Measurements from ENCODE around the gene WDR13.

The WDR13 gene

DNA sequence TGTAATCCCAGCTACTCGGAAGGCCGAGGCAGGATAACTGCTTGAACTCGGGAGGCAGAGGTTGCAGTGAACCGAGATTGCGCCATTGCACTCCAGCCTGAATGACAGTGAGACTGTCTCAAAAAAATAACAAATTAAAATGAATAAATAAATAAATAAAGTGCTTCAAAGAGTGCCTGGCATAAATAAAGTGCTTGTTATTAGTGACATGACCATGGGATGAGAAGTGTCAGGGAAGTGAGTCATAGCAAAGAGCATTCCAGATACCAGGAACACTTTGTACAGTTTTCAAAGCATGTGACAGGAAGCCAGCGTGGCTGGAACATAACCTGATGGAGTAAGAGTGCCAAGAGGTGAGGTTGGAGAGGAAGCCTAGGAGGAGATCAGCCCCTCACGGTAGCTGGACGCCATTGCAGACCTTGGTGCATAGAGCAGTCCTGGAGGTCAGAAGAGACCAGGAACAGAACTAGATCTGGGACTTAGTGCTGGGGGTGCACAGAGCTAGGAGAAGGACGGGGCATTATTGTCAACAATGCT is 6.0 kb upstream of the WDR13 start:
- WGBS, 2 experiments: 86 to 89% methylated on average over 9 of the region's 9 CpGs
- no peaks in the 10 kb centered on the region for H3K9me3 ChIP-seq (ENCODE audit: control insufficient read depth, low read length)
- H3K36me3 ChIP-seq (ENCODE audit: control insufficient read depth, insufficient read depth, low read length): no peaks in the 10 kb centered on the region
- H3K4me1 ChIP-seq (ENCODE audit: control insufficient read depth, insufficient read depth, low read length): no peaks in the 10 kb centered on the region
- H3K4me3 ChIP-seq (ENCODE audit: insufficient read depth, low read depth, low read length): no peak overlapping the region
- no peaks in the 10 kb centered on the region for H3K27me3 ChIP-seq (ENCODE audit: control insufficient read depth, insufficient read depth, low read length, poor library complexity, severe bottlenecking)
- no peak overlapping the region for H3K27ac ChIP-seq (ENCODE audit: insufficient read depth, low read depth, low read length, poor library complexity, severe bottlenecking)

DNA sequence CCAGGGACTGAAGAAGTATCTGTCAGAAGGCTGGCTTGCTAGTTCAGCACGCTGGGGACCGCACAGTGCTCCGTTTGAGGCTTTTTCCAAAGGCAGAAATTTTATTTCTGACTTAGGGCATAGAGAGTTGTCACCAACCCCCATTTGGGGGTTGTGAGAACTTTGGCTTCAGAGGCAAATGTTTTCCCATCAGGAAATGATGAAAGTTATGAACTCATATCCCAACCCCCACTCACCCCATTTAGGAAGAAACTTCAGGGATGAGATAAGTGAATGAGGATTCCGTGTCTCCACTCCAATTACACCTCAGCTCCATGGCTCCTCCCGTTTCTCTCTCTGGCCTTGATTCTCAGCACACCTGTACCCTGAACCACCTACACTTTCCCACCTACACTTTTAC is 4.3 kb upstream of the WDR13 start:
- Histone ChIP-seq H3K27ac (ENCODE audit: insufficient read depth, low read depth, low read length, poor library complexity, severe bottlenecking) (no peak overlapping the region), H3K9me3 (ENCODE audit: control insufficient read depth, low read length) (no peaks in the 10 kb centered on the region), H3K36me3 (ENCODE audit: control insufficient read depth, insufficient read depth, low read length) (no peaks in the 10 kb centered on the region), H3K4me3 (ENCODE audit: insufficient read depth, low read depth, low read length) (no peak overlapping the region), H3K27me3 (ENCODE audit: control insufficient read depth, insufficient read depth, low read length, poor library complexity, severe bottlenecking) (no peaks in the 10 kb centered on the region), H3K4me1 (ENCODE audit: control insufficient read depth, insufficient read depth, low read length) (no peaks in the 10 kb centered on the region)
- 98 to 100% methylated on average over 4 to 5 of the region's 5 CpGs for WGBS, 2 experiments

DNA sequence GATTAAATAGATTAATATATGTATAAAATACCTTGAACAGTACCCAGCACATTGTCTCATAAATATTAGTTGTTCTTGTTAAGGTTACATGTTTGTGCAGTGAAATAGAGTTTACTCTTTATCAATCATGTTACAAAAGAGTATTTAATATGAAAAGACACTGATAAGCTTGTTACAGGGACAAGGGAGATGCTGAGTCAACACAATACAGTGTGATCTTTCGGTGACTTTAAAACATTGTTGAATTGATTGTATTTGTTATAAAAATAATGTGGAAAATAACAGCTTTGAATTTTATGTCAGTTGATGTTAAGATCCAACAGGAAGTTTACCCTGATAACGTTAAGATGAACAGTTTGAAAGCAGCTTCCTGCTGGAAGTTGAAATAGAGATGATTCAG is 1.4 kb upstream of the WDR13 start:
- H3K27ac ChIP-seq (ENCODE audit: insufficient read depth, low read depth, low read length, poor library complexity, severe bottlenecking): no peak overlapping the region
- H3K4me1 ChIP-seq (ENCODE audit: control insufficient read depth, insufficient read depth, low read length): no peaks in the 10 kb centered on the region
- no peak overlapping the region for H3K4me3 ChIP-seq (ENCODE audit: insufficient read depth, low read depth, low read length)
- WGBS, 2 experiments: 94 to 98% methylated on average over 2 of the region's 2 CpGs
- H3K36me3 ChIP-seq (ENCODE audit: control insufficient read depth, insufficient read depth, low read length): peaks cover 6% of the 10 kb centered on the region
- H3K27me3 ChIP-seq (ENCODE audit: control insufficient read depth, insufficient read depth, low read length, poor library complexity, severe bottlenecking): no peaks in the 10 kb centered on the region
- H3K9me3 ChIP-seq (ENCODE audit: control insufficient read depth, low read length): no peaks in the 10 kb centered on the region

DNA sequence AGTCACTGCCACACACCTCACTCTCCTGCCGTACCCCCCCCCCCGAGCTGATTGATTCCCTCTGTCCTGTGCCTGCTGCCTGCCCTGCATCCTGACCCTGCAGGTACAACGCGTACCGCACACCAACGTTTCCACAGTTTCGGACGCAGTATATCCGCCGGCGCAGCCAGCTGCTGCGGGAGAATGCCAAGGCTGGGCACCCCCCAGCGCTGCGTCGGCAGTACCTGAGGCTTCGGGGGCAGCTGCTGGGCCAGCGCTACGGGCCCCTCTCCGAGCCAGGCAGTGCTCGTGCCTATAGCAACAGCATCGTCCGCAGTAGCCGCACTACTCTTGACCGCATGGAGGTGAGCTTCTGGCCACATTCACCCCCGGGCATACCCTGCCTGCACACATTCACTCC is 1.3 kb downstream of the WDR13 start:
- H3K4me1 ChIP-seq (ENCODE audit: control insufficient read depth, insufficient read depth, low read length): no peaks in the 10 kb centered on the region
- 93 to 96% methylated on average over 24 to 25 of the region's 25 CpGs for WGBS, 2 experiments
- no peak overlapping the region for H3K4me3 ChIP-seq (ENCODE audit: insufficient read depth, low read depth, low read length)
- H3K9me3 ChIP-seq (ENCODE audit: control insufficient read depth, low read length): no peaks in the 10 kb centered on the region
- peaks cover 6% of the 10 kb centered on the region for H3K36me3 ChIP-seq (ENCODE audit: control insufficient read depth, insufficient read depth, low read length)
- no peaks in the 10 kb centered on the region for H3K27me3 ChIP-seq (ENCODE audit: control insufficient read depth, insufficient read depth, low read length, poor library complexity, severe bottlenecking)
- no peak overlapping the region for H3K27ac ChIP-seq (ENCODE audit: insufficient read depth, low read depth, low read length, poor library complexity, severe bottlenecking)

DNA sequence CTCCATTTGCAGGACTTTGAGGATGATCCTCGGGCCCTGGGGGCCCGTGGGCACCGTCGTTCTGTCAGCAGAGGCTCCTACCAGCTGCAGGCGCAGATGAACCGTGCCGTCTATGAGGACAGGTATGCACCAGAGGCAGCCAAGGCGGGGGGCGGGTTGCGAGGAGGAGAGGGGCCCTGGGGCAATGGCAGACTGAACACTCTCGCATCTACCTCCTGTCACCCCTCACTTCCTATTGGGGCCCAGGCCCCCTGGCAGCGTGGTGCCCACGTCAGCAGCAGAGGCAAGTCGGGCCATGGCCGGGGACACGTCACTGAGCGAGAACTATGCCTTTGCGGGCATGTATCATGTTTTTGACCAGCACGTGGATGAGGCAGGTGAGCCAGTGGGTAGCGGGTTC is 2.0 kb downstream of the WDR13 start:
- Histone ChIP-seq H3K27me3 (ENCODE audit: control insufficient read depth, insufficient read depth, low read length, poor library complexity, severe bottlenecking) (no peaks in the 10 kb centered on the region), H3K9me3 (ENCODE audit: control insufficient read depth, low read length) (no peaks in the 10 kb centered on the region), H3K27ac (ENCODE audit: insufficient read depth, low read depth, low read length, poor library complexity, severe bottlenecking) (no peak overlapping the region), H3K36me3 (ENCODE audit: control insufficient read depth, insufficient read depth, low read length) (peaks cover 6% of the 10 kb centered on the region), H3K4me1 (ENCODE audit: control insufficient read depth, insufficient read depth, low read length) (no peaks in the 10 kb centered on the region), H3K4me3 (ENCODE audit: insufficient read depth, low read depth, low read length) (no peak overlapping the region)
- 95 to 97% methylated on average over 20 of the region's 20 CpGs for WGBS, 2 experiments

DNA sequence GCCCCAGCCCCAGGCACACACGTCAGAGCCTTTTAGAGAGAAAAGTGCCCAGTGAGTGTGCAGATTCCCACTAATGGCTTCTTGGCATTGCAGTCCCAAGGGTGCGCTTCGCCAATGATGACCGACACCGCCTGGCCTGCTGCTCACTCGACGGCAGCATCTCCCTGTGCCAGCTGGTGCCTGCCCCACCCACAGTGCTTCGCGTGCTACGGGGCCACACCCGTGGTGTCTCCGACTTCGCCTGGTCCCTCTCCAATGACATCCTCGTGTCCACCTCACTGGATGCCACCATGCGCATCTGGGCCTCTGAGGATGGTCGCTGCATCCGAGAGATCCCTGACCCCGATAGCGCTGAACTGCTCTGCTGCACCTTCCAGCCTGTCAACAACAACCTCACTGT is 2.9 kb downstream of the WDR13 start:
- Histone ChIP-seq H3K36me3 (ENCODE audit: control insufficient read depth, insufficient read depth, low read length) (peaks cover 12% of the 10 kb centered on the region), H3K27me3 (ENCODE audit: control insufficient read depth, insufficient read depth, low read length, poor library complexity, severe bottlenecking) (no peaks in the 10 kb centered on the region), H3K4me1 (ENCODE audit: control insufficient read depth, insufficient read depth, low read length) (no peaks in the 10 kb centered on the region), H3K9me3 (ENCODE audit: control insufficient read depth, low read length) (no peaks in the 10 kb centered on the region), H3K27ac (ENCODE audit: insufficient read depth, low read depth, low read length, poor library complexity, severe bottlenecking) (no peak overlapping the region), H3K4me3 (ENCODE audit: insufficient read depth, low read depth, low read length) (no peak overlapping the region)
- WGBS, 2 experiments: 94 to 96% methylated on average over 19 of the region's 19 CpGs

DNA sequence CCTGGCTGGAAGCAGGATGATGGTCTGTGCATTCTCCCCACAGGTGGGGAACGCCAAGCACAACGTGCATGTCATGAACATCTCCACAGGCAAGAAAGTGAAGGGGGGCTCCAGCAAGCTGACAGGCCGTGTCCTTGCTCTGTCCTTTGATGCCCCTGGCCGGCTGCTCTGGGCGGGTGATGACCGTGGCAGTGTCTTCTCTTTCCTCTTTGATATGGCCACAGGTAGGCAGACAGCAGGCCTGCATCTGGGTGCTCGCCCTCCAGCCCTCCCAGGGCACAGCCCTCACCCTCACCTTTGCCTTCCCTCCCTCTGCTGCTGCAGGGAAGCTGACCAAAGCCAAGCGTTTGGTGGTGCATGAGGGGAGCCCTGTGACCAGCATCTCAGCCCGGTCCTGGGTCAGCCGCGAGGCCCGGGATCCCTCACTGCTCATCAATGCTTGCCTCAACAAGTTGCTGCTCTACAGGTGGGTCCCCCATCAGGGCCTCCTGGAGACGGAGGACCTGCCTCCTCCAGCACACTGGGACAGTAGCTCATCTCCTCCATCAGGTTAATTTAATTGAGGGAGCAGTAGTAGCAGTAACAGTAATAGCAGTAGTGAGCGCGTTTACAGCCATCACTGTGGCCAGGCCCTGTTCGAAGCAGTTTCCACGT is 4.6 kb downstream of the WDR13 start:
- Histone ChIP-seq H3K27me3 (ENCODE audit: control insufficient read depth, insufficient read depth, low read length, poor library complexity, severe bottlenecking) (no peaks in the 10 kb centered on the region), H3K4me3 (ENCODE audit: insufficient read depth, low read depth, low read length) (no peak overlapping the region), H3K36me3 (ENCODE audit: control insufficient read depth, insufficient read depth, low read length) (peaks cover 12% of the 10 kb centered on the region), H3K27ac (ENCODE audit: insufficient read depth, low read depth, low read length, poor library complexity, severe bottlenecking) (no peak overlapping the region), H3K9me3 (ENCODE audit: control insufficient read depth, low read length) (no peaks in the 10 kb centered on the region), H3K4me1 (ENCODE audit: control insufficient read depth, insufficient read depth, low read length) (no peaks in the 10 kb centered on the region)
- 83 to 87% methylated on average over 14 to 15 of the region's 17 CpGs for WGBS, 2 experiments

DNA sequence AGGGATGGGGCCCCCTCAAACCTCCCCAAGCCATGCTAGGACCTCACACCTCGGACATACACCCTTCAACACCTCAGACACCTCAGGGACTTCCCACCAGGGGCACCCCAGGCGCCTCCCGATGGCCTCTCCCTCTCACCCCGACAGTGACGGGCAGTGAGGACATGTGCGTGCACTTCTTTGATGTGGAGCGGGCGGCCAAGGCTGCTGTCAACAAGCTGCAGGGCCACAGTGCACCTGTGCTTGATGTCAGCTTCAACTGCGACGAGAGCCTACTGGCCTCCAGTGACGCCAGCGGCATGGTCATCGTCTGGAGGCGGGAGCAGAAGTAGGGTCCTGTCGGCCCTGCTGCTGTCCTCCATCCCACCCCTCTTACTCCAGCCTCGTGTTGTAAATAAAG is 7.4 kb downstream of the WDR13 start:
- WGBS, 2 experiments: 94 to 95% methylated on average over 16 of the region's 16 CpGs

DNA sequence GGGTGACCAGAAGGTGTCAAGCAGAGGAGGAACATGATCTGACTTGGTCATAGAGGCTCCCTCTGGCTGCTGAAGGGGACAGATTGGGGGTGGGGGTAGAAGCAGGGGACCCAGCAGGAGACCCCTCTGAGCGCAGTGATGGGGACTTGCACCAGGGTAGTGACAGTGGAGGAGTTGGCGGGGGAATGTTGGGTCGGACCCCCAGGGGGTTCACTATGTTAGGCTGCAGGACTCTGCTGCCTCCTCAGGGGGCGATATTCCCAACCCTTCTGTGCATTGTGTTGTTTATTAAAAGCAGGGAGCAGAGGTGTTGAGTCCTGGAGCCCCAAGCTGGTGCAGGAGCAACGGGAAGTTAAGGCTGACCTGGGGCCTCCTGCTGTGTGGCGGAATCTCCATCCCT is 8.8 kb downstream of the WDR13 start:
- peaks cover 6% of the 10 kb centered on the region for H3K36me3 ChIP-seq (ENCODE audit: control insufficient read depth, insufficient read depth, low read length)
- no peaks in the 10 kb centered on the region for H3K9me3 ChIP-seq (ENCODE audit: control insufficient read depth, low read length)
- 68 to 85% methylated on average over 6 of the region's 6 CpGs for WGBS, 2 experiments
- H3K4me3 ChIP-seq (ENCODE audit: insufficient read depth, low read depth, low read length): no peak overlapping the region
- no peaks in the 10 kb centered on the region for H3K27me3 ChIP-seq (ENCODE audit: control insufficient read depth, insufficient read depth, low read length, poor library complexity, severe bottlenecking)
- no peaks in the 10 kb centered on the region for H3K4me1 ChIP-seq (ENCODE audit: control insufficient read depth, insufficient read depth, low read length)
- H3K27ac ChIP-seq (ENCODE audit: insufficient read depth, low read depth, low read length, poor library complexity, severe bottlenecking): no peak overlapping the region

More for the DNA sequence above, 7.4 kb downstream of the WDR13 start:
- H3K9me3 ChIP-seq (ENCODE audit: control insufficient read depth, low read length): no peaks in the 10 kb centered on the region
- H3K36me3 ChIP-seq (ENCODE audit: control insufficient read depth, insufficient read depth, low read length): peaks cover 8% of the 10 kb centered on the region
- no peaks in the 10 kb centered on the region for H3K27me3 ChIP-seq (ENCODE audit: control insufficient read depth, insufficient read depth, low read length, poor library complexity, severe bottlenecking)
- H3K4me3 ChIP-seq (ENCODE audit: insufficient read depth, low read depth, low read length): no peak overlapping the region
- H3K4me1 ChIP-seq (ENCODE audit: control insufficient read depth, insufficient read depth, low read length): no peaks in the 10 kb centered on the region
- H3K27ac ChIP-seq (ENCODE audit: insufficient read depth, low read depth, low read length, poor library complexity, severe bottlenecking): no peak overlapping the region

DNA sequence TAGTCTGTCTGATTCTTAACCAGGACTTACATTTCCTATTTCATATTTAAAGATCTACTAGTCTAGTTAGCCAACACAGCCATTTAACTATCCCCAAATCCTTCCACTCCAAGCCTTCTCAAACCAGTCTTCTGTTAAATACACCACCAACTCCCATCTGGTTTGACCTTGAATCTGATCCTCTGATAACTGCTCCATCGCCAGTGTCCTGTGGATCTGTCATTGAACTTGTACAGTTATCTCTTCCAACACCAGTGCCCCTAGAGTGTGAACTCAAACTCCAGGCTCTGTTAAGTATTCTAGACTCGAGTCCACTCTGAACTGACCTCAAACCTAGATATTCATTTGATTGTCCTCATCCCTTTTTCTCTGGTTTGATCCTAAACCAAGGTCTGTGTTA is 14.4 kb downstream of the WDR13 start:
- Histone ChIP-seq H3K4me1 (ENCODE audit: control insufficient read depth, insufficient read depth, low read length) (no peaks in the 10 kb centered on the region), H3K27me3 (ENCODE audit: control insufficient read depth, insufficient read depth, low read length, poor library complexity, severe bottlenecking) (no peaks in the 10 kb centered on the region), H3K27ac (ENCODE audit: insufficient read depth, low read depth, low read length, poor library complexity, severe bottlenecking) (no peak overlapping the region), H3K36me3 (ENCODE audit: control insufficient read depth, insufficient read depth, low read length) (no peaks in the 10 kb centered on the region), H3K9me3 (ENCODE audit: control insufficient read depth, low read length) (no peaks in the 10 kb centered on the region), H3K4me3 (ENCODE audit: insufficient read depth, low read depth, low read length) (no peak overlapping the region)
- WGBS, 2 experiments: 85 to 86% methylated on average over 2 of the region's 2 CpGs

Data from ectodermal cell (in vitro differentiated cells).